ENCODE data around the gene STMN1. TPM values are rescaled to one million over a fixed set of nuclear protein-coding genes. Genes with fewer than 3 reads are reported as not detected.

Gene STMN1
- total and polyA plus RNA-seq, 9 of the 15 experiments (the other 6 are each of a cell fraction or from before 2014, with no cell fraction given): 269 to 2,153 (median 595) TPM

GRCh38 chr1:25861316-25862286, 44.6 kb downstream of the STMN1 start (continued):
- TF ChIP-seq ZNF592 (IDR thresholded peaks at IDR 0.05) (peak; percentile 78), MEF2A (IDR thresholded peaks at IDR 0.05; ENCODE audit: control insufficient read depth, low read depth, low read length) (no peak), NCOA6 (IDR thresholded peaks at IDR 0.05) (no peak), ZNF639 (CRISPR knock-in tag; conservative IDR thresholded peaks at IDR 0.05 in 1 of 2, IDR thresholded peaks at IDR 0.05 in 1 of 2) (peak in 1 of 2 experiments; percentile 75; a peak in 2 of 4 replicates), NFE2L1 (tag; IDR thresholded peaks at IDR 0.05; ENCODE audit: borderline replicate concordance, low read depth) (no peak), CGGBP1 (CRISPR knock-in tag; IDR thresholded peaks at IDR 0.05) (no peak), ZNF609 (CRISPR knock-in tag; IDR thresholded peaks at IDR 0.05; ENCODE audit: borderline replicate concordance) (no peak), ZNF79 (CRISPR knock-in tag; IDR thresholded peaks at IDR 0.05; ENCODE audit: low read depth) (no peak), JUND (IDR thresholded peaks at IDR 0.05; ENCODE audit: borderline replicate concordance, low read depth, low read length) (peak; percentile 61; the same call in 1 of the 2 replicates), JUND (tag; IDR thresholded peaks at IDR 0.05; ENCODE audit: borderline replicate concordance, low read depth, low read length) (peak; percentile 73; the same call in 2 of the 3 replicates), TCFL5 (CRISPR knock-in tag; conservative IDR thresholded peaks at IDR 0.05) (no peak), MTA3 (IDR thresholded peaks at IDR 0.05; ENCODE audit: borderline replicate concordance) (peak; percentile 71; the same call in 1 of the 2 replicates)
- TF ChIP-seq, protein P1, sequence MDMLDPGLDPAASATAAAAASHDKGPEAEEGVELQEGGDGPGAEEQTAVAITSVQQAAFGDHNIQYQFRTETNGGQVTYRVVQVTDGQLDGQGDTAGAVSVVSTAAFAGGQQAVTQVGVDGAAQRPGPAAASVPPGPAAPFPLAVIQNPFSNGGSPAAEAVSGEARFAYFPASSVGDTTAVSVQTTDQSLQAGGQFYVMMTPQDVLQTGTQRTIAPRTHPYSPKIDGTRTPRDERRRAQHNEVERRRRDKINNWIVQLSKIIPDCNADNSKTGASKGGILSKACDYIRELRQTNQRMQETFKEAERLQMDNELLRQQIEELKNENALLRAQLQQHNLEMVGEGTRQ (CRISPR knock-in tag; IDR thresholded peaks at IDR 0.05): no peak
